Activated B cell treated with CpG ODN at 0.5 μM for 24 hours (primary cell): ENCODE data around the gene PLS1. TPM values are rescaled to one million over a fixed set of nuclear protein-coding genes. Genes with fewer than 3 reads are reported as not detected.

Experiments
- ATAC-seq: fragments of 200-7000 bp; cut with Tn5 transposase; one replicate; pipeline ENCODE4 v1.10.0; 2021; ENCODE audit warnings: low read depth, mild to moderate bottlenecking, moderate library complexity
- CTCF ChIA-PET: fragments of 350-600 bp; sonication (Branson Sonifier 250); formaldehyde crosslinking; loops from one replicate; lab custom pipeline; 2021; ENCODE audit warnings: antibody characterized with exemption; lab: Charles Lee
- POLR2A ChIA-PET: fragments of 350-600 bp; sonication (Branson Sonifier 250); formaldehyde crosslinking; loops from one replicate; lab custom pipeline; 2021; ENCODE audit warnings: antibody characterized with exemption; lab: Charles Lee
- DNase-seq: peaks from one replicate; pipeline ENCODE4 v3.0.0; 2022
- H3K27ac Mint-ChIP-seq: one replicate; pipeline ENCODE4 v1.8.0; 2020; ENCODE audit warnings: mixed read lengths
- H3K27me3 Mint-ChIP-seq: one replicate; pipeline ENCODE4 v1.8.0; 2021; ENCODE audit warnings: mixed read lengths
- H3K36me3 Mint-ChIP-seq: one replicate; pipeline ENCODE4 v1.8.0; 2021; ENCODE audit warnings: low read depth, mixed read lengths
- H3K4me1 Mint-ChIP-seq: one replicate; pipeline ENCODE4 v1.8.0; 2021; ENCODE audit warnings: mixed read lengths
- H3K4me3 Mint-ChIP-seq: one replicate; pipeline ENCODE4 v1.8.0; 2020; ENCODE audit warnings: mild to moderate bottlenecking, mixed read lengths
- H3K9me3 Mint-ChIP-seq: one replicate; pipeline ENCODE4 v1.8.0; 2020; ENCODE audit warnings: mixed read lengths
- intact Hi-C: fragments of 100-400 bp; cut with micrococcal nuclease; formaldehyde crosslinking; loops from one replicate; pipeline ENCODE4 v1.15.1; 2024
- total RNA-seq: library from RNA; stranded (reverse); gene quantifications from 2 replicates; pipeline ENCODE4 v1.2.3, GENCODE V29; 2022
- TF ChIP-seq, protein P1 (sequence below): fragments of 200-600 bp; IDR thresholded peaks from one replicate; pipeline ENCODE4 v1.8.0; 2022; ENCODE audit warnings: antibody characterized with exemption, mild to moderate bottlenecking

PLS1 gene
- total RNA-seq, 1 donor from 2014 or later: 0.91 TPM

- Mint-ChIP-seq H3K4me1 (no peaks in the 10 kb centered on the region), H3K9me3 (no peaks in the 10 kb centered on the region), H3K27ac (no peak overlapping the region), H3K27me3 (no peaks in the 10 kb centered on the region), H3K4me3 (no peak overlapping the region), H3K36me3 (no peaks in the 10 kb centered on the region)
- POLR2A ChIA-PET: no interaction called here
- TF ChIP-seq, protein P1, sequence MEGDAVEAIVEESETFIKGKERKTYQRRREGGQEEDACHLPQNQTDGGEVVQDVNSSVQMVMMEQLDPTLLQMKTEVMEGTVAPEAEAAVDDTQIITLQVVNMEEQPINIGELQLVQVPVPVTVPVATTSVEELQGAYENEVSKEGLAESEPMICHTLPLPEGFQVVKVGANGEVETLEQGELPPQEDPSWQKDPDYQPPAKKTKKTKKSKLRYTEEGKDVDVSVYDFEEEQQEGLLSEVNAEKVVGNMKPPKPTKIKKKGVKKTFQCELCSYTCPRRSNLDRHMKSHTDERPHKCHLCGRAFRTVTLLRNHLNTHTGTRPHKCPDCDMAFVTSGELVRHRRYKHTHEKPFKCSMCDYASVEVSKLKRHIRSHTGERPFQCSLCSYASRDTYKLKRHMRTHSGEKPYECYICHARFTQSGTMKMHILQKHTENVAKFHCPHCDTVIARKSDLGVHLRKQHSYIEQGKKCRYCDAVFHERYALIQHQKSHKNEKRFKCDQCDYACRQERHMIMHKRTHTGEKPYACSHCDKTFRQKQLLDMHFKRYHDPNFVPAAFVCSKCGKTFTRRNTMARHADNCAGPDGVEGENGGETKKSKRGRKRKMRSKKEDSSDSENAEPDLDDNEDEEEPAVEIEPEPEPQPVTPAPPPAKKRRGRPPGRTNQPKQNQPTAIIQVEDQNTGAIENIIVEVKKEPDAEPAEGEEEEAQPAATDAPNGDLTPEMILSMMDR: no peak
- no peak for DNase-seq
- CTCF ChIA-PET: no interaction called here
- intact Hi-C loops: no loop called here
- ATAC-seq: no peak
Observed at GRCh38 chr3:142624341-142625152, 28.4 kb downstream of the PLS1 start.

- H3K27me3 Mint-ChIP-seq: no peaks in the 10 kb centered on the region
- DNase-seq (no peak), ATAC-seq (no peak)
- intact Hi-C loops: no loop called here
- no peak overlapping the region for H3K27ac Mint-ChIP-seq
- POLR2A ChIA-PET: no interaction called here
- CTCF ChIA-PET: no interaction called here
- no peaks in the 10 kb centered on the region for H3K4me1 Mint-ChIP-seq
- TF ChIP-seq, protein P1: no peak
- no peaks in the 10 kb centered on the region for H3K9me3 Mint-ChIP-seq
- H3K36me3 Mint-ChIP-seq: no peaks in the 10 kb centered on the region
- H3K4me3 Mint-ChIP-seq: no peak overlapping the region
Observed at GRCh38 chr3:142625153-142625440, 28.9 kb downstream of the PLS1 start.

DNA sequence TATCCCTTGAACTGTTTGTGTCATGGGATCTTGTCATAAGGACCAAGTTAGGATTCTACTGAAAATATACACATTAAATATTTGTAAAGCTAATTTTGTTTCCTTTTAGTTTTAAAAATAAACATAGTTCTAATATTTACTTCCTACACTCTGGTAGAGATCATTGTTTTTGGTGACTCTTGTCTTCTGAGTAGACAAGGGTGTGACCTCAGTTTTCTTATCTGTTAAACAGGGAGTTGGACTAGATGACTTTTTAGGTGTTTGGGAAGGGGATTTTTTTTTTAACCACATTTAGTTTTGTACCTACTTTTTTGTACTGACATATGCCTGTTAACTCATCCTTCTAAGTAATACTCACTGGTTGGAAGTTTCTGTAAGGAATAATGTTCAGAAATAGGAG, 30.8 kb downstream of the PLS1 start:
- Mint-ChIP-seq H3K4me1 (no peaks in the 10 kb centered on the region), H3K27ac (no peak overlapping the region), H3K36me3 (no peaks in the 10 kb centered on the region), H3K4me3 (no peak overlapping the region), H3K9me3 (no peaks in the 10 kb centered on the region), H3K27me3 (peaks cover 2% of the 10 kb centered on the region)
- intact Hi-C loops: no loop called here
- no peak for ATAC-seq
- CTCF ChIA-PET: no interaction called here
- TF ChIP-seq, protein P1: no peak
- DNase-seq: no peak
- POLR2A ChIA-PET: no interaction called here

GRCh38 chr3:142628801-142629200, 32.6 kb downstream of the PLS1 start:
- H3K4me3 Mint-ChIP-seq: no peak overlapping the region
- intact Hi-C loops: no loop called here
- ChIA-PET POLR2A (no interaction called here), CTCF (no interaction called here)
- DNase-seq (no peak), ATAC-seq (no peak)
- H3K36me3 Mint-ChIP-seq: no peaks in the 10 kb centered on the region
- no peaks in the 10 kb centered on the region for H3K4me1 Mint-ChIP-seq
- H3K27me3 Mint-ChIP-seq: peaks cover 2% of the 10 kb centered on the region
- H3K27ac Mint-ChIP-seq: no peak overlapping the region
- H3K9me3 Mint-ChIP-seq: no peaks in the 10 kb centered on the region
- TF ChIP-seq, protein P1: no peak

GRCh38 chr3:142633073-142633472, 36.9 kb downstream of the PLS1 start:
- ChIA-PET CTCF (no interaction called here), POLR2A (no interaction called here)
- no peak for ATAC-seq
- Mint-ChIP-seq H3K36me3 (no peaks in the 10 kb centered on the region), H3K9me3 (no peaks in the 10 kb centered on the region), H3K27ac (no peak overlapping the region), H3K4me1 (no peaks in the 10 kb centered on the region), H3K27me3 (peaks cover 2% of the 10 kb centered on the region), H3K4me3 (no peak overlapping the region)
- intact Hi-C loops: no loop called here
- DNase-seq: no peak
- TF ChIP-seq, protein P1: no peak
